Astrocyte (in vitro differentiated cells and primary cell): ENCODE measurements around the gene SPATA17. TPM values are rescaled to one million over a fixed set of nuclear protein-coding genes. Genes with fewer than 3 reads are reported as not detected.
A peak's percentile ranks its signal among the peaks of the same experiment; 100 is the strongest.

Source experiments
- DNase-seq: peaks from one replicate; pipeline ENCODE4 v3.0.0-alpha.2; 2010; ENCODE audit warnings: low read depth
- FAIRE-seq: peaks from 2 replicates; lab custom pipeline; 2011; peaks lifted over from hg19 to GRCh38; lab: Jason Lieb, UNC
- H2AFZ ChIP-seq: 2 replicates; pipeline ENCODE4 v1.6.0; 2012; ENCODE audit warnings: low read depth, low read length, inconsistent platforms
- H3K27ac ChIP-seq: 2 replicates; pipeline ENCODE4 v1.5.1; 2011; ENCODE audit warnings: low read depth, low read length, inconsistent platforms
- H3K27me3 ChIP-seq: 2 replicates; pipeline ENCODE4 v1.6.0; 2011; ENCODE audit warnings: low read length, inconsistent platforms; ENCODE audit not compliant: insufficient read depth
- H3K36me3 ChIP-seq: 2 replicates; pipeline ENCODE4 v1.5.1; 2011; ENCODE audit warnings: low read length, inconsistent platforms; ENCODE audit not compliant: insufficient read depth
- H3K4me1 ChIP-seq: 2 replicates; pipeline ENCODE4 v1.5.1; 2011; ENCODE audit warnings: low read length, inconsistent platforms; ENCODE audit not compliant: insufficient read depth
- H3K4me2 ChIP-seq: 2 replicates; pipeline ENCODE4 v1.6.0; 2012; ENCODE audit warnings: low read length, inconsistent platforms
- H3K4me3 ChIP-seq: 2 replicates; pipeline ENCODE4 v1.5.1; 2011; ENCODE audit warnings: low read depth, mild to moderate bottlenecking, low read length, inconsistent platforms; ENCODE audit not compliant: insufficient read depth
- H3K79me2 ChIP-seq: 2 replicates; pipeline ENCODE4 v1.6.0; 2012; ENCODE audit warnings: mild to moderate bottlenecking, low read length, inconsistent platforms; ENCODE audit not compliant: insufficient read depth
- H3K9ac ChIP-seq: 2 replicates; pipeline ENCODE4 v1.6.0; 2012; ENCODE audit warnings: mild to moderate bottlenecking, low read length, inconsistent platforms
- H3K9me3 ChIP-seq: 2 replicates; pipeline ENCODE4 v1.5.1; 2012; ENCODE audit warnings: low read depth, mild to moderate bottlenecking, low read length, inconsistent platforms; ENCODE audit not compliant: insufficient read depth
- H4K20me1 ChIP-seq: 2 replicates; pipeline ENCODE4 v1.6.0; 2012; ENCODE audit warnings: low read length, inconsistent platforms; ENCODE audit not compliant: insufficient read depth
- H3K27ac Mint-ChIP-seq: one replicate; pipeline ENCODE4 v1.8.0; 2021; ENCODE audit warnings: mild to moderate bottlenecking, mixed read lengths; ENCODE audit not compliant: unreplicated experiment
- H3K27me3 Mint-ChIP-seq: one replicate; pipeline ENCODE4 v1.8.0; 2021; ENCODE audit warnings: low read depth, mixed read lengths; ENCODE audit not compliant: unreplicated experiment
- H3K36me3 Mint-ChIP-seq: one replicate; pipeline ENCODE4 v1.8.0; 2021; ENCODE audit warnings: low read depth, mixed read lengths; ENCODE audit not compliant: unreplicated experiment
- H3K4me1 Mint-ChIP-seq: one replicate; pipeline ENCODE4 v1.8.0; 2021; ENCODE audit warnings: low read depth, mixed read lengths; ENCODE audit not compliant: unreplicated experiment
- H3K4me3 Mint-ChIP-seq: one replicate; pipeline ENCODE4 v1.8.0; 2021; ENCODE audit warnings: mild to moderate bottlenecking, moderate library complexity, mixed read lengths; ENCODE audit not compliant: unreplicated experiment
- H3K9me3 Mint-ChIP-seq: one replicate; pipeline ENCODE4 v1.8.0; 2021; ENCODE audit warnings: mild to moderate bottlenecking, mixed read lengths; ENCODE audit not compliant: unreplicated experiment
- EZH2 ChIP-seq: IDR thresholded peaks from 2 replicates; pipeline ENCODE4 v1.6.1; 2012; ENCODE audit warnings: mild to moderate bottlenecking, low read length, inconsistent platforms; ENCODE audit not compliant: insufficient read depth
- total RNA-seq: library from RNA; stranded (reverse); gene quantifications from 2 replicates; pipeline ENCODE4 v1.2.1, GENCODE V29; 2021
- TF ChIP-seq, protein P1 (sequence below): IDR thresholded peaks from 2 replicates; pipeline ENCODE4 v1.5.1; 2011; ENCODE audit warnings: low read depth, mild to moderate bottlenecking, inconsistent platforms, low read length, moderate library complexity; ENCODE audit not compliant: insufficient read depth

The SPATA17 gene
- total RNA-seq, 1 donor from 2014 or later, result 1.3 TPM

DNA sequence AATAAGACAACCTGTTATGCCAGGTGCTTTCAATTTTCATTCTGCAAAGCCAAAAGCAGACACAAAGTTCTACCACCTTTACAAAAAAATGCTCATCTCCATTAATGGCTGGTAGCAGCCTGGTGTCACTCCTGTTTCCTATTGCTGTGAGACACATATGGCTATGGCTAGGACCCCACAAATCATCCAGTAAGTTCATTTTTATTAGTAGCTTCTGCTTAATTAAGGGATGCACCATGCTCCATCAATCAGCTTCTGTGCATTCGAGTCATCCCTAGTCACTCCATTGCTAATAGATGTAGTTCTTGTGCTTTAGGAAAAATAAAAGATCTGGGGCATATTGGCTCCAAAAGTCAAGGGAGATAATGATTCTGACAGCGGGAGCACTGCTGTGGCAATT, 257.2 kb downstream of the SPATA17 start:
- no peak overlapping the region for H3K27ac ChIP-seq
- DNase-seq, result no peak

DNA sequence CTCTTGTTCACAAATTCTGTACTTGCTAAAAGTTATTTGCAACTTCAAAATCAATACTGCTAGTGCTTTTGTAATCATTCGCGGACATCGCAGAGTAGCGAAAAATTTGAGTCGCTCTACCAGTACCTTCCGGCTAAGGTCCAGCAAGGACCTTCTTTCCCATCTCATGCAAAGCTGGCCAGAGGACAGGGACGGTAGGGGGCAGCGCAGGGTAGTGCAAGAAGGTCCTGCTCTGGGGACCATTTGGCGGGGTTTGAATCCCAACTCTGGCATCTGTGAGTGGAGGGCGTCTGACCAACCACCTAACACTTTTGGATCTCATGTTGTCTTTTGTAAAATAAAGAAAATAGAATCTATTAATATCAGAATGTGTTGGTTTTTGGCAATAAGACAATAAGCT, 258.3 kb downstream of the SPATA17 start:
- H3K4me1 Mint-ChIP-seq, result peaks cover 14% of the 10 kb centered on the region
- no peak overlapping the region for H3K27ac Mint-ChIP-seq
- no peaks in the 10 kb centered on the region for H3K9me3 Mint-ChIP-seq
- H2AFZ ChIP-seq, result no peak overlapping the region
- H3K4me2 ChIP-seq, result no peak overlapping the region
- no peaks in the 10 kb centered on the region for H3K36me3 ChIP-seq
- no peaks in the 10 kb centered on the region for H3K9me3 ChIP-seq
- peaks cover 4% of the 10 kb centered on the region for H3K27me3 Mint-ChIP-seq
- no peaks in the 10 kb centered on the region for H4K20me1 ChIP-seq
- TF ChIP-seq, protein P1, sequence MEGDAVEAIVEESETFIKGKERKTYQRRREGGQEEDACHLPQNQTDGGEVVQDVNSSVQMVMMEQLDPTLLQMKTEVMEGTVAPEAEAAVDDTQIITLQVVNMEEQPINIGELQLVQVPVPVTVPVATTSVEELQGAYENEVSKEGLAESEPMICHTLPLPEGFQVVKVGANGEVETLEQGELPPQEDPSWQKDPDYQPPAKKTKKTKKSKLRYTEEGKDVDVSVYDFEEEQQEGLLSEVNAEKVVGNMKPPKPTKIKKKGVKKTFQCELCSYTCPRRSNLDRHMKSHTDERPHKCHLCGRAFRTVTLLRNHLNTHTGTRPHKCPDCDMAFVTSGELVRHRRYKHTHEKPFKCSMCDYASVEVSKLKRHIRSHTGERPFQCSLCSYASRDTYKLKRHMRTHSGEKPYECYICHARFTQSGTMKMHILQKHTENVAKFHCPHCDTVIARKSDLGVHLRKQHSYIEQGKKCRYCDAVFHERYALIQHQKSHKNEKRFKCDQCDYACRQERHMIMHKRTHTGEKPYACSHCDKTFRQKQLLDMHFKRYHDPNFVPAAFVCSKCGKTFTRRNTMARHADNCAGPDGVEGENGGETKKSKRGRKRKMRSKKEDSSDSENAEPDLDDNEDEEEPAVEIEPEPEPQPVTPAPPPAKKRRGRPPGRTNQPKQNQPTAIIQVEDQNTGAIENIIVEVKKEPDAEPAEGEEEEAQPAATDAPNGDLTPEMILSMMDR, result no peak
- TF ChIP-seq EZH2, result no peak
- no peak overlapping the region for H3K4me3 Mint-ChIP-seq
- H3K36me3 Mint-ChIP-seq, result no peaks in the 10 kb centered on the region
- no peaks in the 10 kb centered on the region for H3K4me1 ChIP-seq
- no peak for FAIRE-seq
- no peaks in the 10 kb centered on the region for H3K27me3 ChIP-seq
- no peak for DNase-seq
- no peak overlapping the region for H3K4me3 ChIP-seq
- no peak overlapping the region for H3K27ac ChIP-seq
- no peaks in the 10 kb centered on the region for H3K79me2 ChIP-seq
- no peak overlapping the region for H3K9ac ChIP-seq

More for the DNA sequence above, 257.2 kb downstream of the SPATA17 start:
- Histone ChIP-seq H3K4me3 (no peak overlapping the region), H3K9ac (no peak overlapping the region), H3K9me3 (no peaks in the 10 kb centered on the region), H4K20me1 (no peaks in the 10 kb centered on the region), H3K36me3 (no peaks in the 10 kb centered on the region), H3K79me2 (no peaks in the 10 kb centered on the region), H3K4me2 (no peak overlapping the region), H2AFZ (no peak overlapping the region), H3K4me1 (no peaks in the 10 kb centered on the region), H3K27me3 (no peaks in the 10 kb centered on the region)
- H3K36me3 Mint-ChIP-seq, result no peaks in the 10 kb centered on the region
- no peak overlapping the region for H3K4me3 Mint-ChIP-seq
- no peak for FAIRE-seq
- TF ChIP-seq, protein P1, result no peak
- TF ChIP-seq EZH2, result no peak
- peaks cover 14% of the 10 kb centered on the region for H3K4me1 Mint-ChIP-seq
- H3K9me3 Mint-ChIP-seq, result no peaks in the 10 kb centered on the region
- peaks cover 4% of the 10 kb centered on the region for H3K27me3 Mint-ChIP-seq
- H3K27ac Mint-ChIP-seq, result no peak overlapping the region

DNA sequence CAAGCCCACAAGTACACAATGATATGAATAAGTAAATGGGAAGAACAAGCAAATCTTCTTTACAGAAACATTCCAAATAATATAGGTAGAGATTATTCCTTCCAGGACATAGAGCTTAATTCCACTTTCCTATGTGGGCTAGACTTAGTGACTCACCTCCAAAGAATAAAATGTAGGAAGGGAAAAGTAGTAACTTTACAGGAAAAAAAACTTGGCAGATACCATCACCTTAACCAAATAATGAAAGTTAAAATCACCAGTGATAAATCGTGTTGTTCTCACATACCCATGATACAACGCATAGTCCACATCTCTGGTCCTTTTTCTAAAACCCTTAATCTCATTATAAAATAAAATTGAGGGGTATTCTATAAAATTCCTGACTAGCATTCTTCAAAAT, 260.8 kb downstream of the SPATA17 start:
- no peaks in the 10 kb centered on the region for H3K9me3 ChIP-seq
- Mint-ChIP-seq H3K4me1 (peaks cover 14% of the 10 kb centered on the region), H3K9me3 (no peaks in the 10 kb centered on the region), H3K27ac (no peak overlapping the region), H3K27me3 (peaks cover 4% of the 10 kb centered on the region), H3K4me3 (no peak overlapping the region), H3K36me3 (no peaks in the 10 kb centered on the region)
- no peaks in the 10 kb centered on the region for H3K36me3 ChIP-seq
- DNase-seq (peak; percentile 68), FAIRE-seq (no peak)
- no peaks in the 10 kb centered on the region for H3K4me1 ChIP-seq
- H4K20me1 ChIP-seq, result no peaks in the 10 kb centered on the region
- no peak overlapping the region for H3K4me3 ChIP-seq
- H3K79me2 ChIP-seq, result no peaks in the 10 kb centered on the region
- no peak overlapping the region for H3K9ac ChIP-seq
- H3K27me3 ChIP-seq, result no peaks in the 10 kb centered on the region
- no peak overlapping the region for H2AFZ ChIP-seq
- H3K27ac ChIP-seq, result no peak overlapping the region
- TF ChIP-seq EZH2, result no peak
- TF ChIP-seq, protein P1, result no peak
- H3K4me2 ChIP-seq, result no peak overlapping the region
